Epidermal melanocyte (primary cell): ENCODE measurements around the gene SOX5.
A peak's percentile ranks its signal among the peaks of the same experiment; 100 is the strongest.
"Not testable (repeated sequence)": the region's sequence is repeated elsewhere in the genome, so short reads cannot be mapped to it uniquely, and the experiment has no call there.

Experiments
- DNase-seq: peaks from one replicate; pipeline ENCODE4 v3.0.0; 2011; ENCODE audit warnings: low spot score; ENCODE audit not compliant: insufficient read length

The SOX5 gene

DNA sequence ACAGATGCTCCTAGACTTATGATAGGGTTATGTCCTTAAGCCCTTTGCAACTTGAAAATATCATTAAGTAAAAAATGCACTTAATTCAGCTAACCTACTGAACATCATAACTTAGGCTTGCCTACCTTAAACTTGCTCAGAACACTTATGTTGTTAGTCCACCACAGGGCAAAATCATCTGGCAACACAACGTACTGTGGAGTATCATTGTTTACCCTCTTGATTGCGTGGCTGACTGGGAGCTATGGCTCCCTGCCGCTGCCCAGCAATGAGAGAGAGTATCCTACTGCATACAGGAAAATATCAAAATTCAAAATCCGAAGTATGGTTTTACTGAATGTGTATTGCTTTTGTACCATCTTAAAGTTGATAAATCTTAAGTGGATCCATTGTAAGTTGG, 105.5 kb downstream of the SOX5 start:
- no peak for DNase-seq

- no peak for DNase-seq
These were observed 115.4 kb downstream of the SOX5 start for GRCh38 chr12:23834076-23834475.

GRCh38 chr12:23831739-23832138, 117.7 kb downstream of the SOX5 start:
- DNase-seq = no peak

- DNase-seq = no peak
These were observed 119.3 kb downstream of the SOX5 start for GRCh38 chr12:23830210-23830609.

DNA sequence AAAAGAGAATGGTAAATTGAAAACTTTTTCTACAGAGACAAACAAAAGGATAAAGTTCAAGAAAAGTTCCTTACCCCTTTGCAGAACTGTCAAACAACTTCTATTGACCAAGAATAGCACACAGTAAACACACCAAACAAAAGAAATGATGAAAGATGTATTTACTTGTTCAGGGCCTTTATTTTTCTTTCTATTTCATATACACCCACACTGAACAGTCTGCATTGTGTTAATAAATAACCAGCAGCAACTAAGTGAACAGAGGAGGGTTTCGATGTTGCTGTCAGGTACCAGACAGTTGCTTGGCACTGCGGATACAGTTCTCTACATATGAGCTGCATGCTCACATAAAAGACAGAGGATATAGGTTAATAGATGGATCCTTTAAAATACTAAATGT, 122.1 kb downstream of the SOX5 start:
- DNase-seq = no peak

DNA sequence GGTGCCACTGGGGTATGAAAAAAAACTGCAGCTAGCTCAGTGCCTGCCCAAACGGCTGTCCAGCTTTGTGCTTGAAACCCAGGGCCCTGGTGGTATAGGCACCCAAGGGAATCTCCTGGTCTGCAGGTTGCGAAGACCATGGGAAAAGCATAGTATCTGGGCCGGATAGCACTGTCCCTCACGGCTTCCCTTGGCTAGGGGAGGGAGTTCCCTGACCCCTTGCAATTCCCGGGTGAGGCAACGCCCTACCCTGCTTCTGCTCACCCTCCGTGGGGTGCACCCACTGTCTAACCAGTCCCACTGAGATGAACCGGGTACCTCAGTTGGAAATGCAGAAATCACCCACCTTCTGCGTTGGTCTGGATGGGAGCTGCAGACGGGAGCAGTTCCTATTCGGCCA, 124.3 kb downstream of the SOX5 start:
- not testable (repeated sequence) for DNase-seq

DNA sequence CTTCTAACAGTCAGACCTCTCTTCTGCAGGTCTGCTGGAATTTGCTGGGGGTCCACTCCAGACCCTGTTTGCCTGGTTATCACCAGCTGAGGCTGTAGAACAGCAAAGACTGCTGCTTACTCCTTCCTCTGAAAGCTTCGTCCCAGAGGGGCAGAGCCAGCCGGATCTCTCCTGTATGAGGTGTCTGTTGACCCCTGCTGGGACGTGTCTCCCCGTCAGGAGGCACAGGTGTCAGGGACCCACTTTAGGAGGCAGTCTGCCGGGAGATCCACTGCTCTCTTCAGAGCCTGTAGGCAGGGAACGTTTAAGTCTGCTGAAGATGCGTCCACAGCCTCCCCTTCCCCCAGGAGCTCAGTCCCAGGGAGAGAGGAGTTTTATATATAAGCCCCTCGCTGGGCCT, 125.1 kb downstream of the SOX5 start:
- DNase-seq = no peak

GRCh38 chr12:23822883-23823282, 126.6 kb downstream of the SOX5 start:
- not testable (repeated sequence) for DNase-seq

GRCh38 chr12:23817345-23817744, 132.1 kb downstream of the SOX5 start:
- DNase-seq = no peak

- DNase-seq = no peak
These were observed 133.0 kb downstream of the SOX5 start for GRCh38 chr12:23816394-23816851.

DNA sequence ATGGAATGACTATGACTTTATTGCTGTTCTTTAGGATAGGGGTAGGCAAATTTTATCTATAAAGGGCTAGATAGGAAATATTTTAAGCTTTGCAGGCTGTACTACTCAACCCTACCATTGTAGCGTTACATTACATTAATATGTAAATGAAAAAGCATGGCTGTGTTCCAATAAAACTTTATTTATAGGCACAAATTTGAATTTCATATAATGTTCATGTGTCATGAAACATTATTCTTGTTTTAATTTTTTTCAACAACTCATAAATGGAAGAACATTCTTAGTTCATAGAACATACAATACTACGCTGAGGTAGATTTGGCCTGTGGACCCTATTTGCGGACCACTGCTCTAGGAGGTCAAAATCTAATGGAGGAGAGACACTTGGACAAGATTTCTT, 133.7 kb downstream of the SOX5 start:
- DNase-seq = no peak

DNA sequence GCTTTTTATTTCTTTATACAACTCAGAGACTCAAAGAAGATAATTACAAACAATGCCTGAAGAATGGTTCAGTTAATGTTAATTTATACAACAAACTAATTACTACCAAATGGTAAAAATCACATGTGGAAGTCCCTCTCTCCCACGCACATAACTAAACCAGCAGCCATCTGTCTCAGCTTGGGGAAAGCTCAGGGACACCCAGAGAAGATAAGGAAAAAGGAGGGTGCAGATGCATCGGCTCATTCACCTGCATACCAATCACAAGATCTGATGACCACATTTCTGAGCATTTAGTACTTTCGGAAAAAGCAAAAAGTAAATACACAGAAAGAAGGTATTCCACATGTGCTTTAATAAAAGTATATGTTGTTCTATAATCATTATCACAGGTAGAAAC, 136.3 kb downstream of the SOX5 start:
- DNase-seq = no peak

DNA sequence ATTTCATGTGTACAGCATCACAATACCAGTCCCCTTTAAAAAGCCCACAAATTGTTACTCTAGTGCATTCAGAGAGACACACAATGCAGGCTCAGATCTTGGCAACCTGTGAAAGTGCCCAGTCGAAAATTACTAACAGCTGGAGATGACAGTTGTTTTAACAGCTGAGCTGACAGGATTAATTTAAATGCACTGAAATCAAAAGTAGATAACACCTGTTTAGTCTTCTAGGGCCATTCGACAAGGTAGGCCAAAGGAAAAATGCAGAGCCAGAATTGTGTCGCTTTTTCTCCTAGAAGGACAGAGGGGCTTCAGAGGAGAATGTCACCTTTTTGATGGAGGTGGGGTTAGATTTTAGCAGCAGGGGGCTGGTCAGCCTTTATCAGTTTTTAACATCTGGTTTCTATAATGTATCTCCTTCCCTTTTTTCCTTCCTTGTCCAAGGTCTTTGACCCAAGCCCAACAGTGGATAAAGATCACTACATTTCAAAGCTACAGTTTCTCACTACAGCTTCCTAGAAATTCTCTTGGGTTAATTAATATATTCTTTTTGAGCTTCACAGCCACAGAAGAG, 139.1 kb downstream of the SOX5 start:
- no peak for DNase-seq

DNA sequence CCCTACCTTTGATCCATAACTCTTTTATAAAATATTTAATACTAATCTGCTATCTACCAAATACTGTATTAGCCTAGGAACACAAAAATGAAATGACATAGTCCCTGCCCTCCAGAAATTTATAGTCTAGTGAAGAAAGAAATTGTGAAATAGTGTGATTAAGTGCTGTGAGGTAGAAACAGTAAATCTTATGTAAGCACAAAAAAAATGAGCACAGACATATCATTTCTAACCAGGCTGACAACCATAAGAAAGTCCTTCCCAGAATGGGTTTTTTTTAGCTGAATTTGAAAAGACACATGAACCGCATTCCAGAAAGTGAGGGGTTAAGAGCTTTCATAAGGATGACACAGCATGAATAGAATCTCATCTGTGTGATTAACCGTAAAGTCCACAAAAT, 145.9 kb downstream of the SOX5 start:
- DNase-seq = no peak

- DNase-seq = no peak
These were observed 154.0 kb downstream of the SOX5 start for GRCh38 chr12:23795494-23795893.

DNA sequence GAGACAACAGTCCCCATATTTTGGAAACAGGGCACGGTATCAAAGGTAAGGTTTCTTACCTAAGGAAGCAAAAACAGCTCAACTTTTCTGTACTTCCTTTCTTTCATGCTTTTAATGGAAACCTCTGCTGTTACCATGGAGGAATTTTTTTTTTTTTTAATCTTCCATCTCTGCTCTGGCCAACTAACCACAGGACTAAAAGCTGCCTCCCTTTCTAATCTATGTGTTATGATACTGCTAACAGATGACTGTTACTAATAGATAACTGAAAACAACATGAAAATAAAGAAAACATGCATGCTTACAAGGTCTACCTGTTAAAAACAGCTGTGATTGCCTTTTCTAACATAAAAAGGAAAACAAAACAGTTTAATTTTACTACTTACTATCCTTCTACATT, 168.4 kb downstream of the SOX5 start:
- DNase-seq = no peak

GRCh38 chr12:23775208-23775607, 174.3 kb downstream of the SOX5 start:
- DNase-seq = no peak

DNA sequence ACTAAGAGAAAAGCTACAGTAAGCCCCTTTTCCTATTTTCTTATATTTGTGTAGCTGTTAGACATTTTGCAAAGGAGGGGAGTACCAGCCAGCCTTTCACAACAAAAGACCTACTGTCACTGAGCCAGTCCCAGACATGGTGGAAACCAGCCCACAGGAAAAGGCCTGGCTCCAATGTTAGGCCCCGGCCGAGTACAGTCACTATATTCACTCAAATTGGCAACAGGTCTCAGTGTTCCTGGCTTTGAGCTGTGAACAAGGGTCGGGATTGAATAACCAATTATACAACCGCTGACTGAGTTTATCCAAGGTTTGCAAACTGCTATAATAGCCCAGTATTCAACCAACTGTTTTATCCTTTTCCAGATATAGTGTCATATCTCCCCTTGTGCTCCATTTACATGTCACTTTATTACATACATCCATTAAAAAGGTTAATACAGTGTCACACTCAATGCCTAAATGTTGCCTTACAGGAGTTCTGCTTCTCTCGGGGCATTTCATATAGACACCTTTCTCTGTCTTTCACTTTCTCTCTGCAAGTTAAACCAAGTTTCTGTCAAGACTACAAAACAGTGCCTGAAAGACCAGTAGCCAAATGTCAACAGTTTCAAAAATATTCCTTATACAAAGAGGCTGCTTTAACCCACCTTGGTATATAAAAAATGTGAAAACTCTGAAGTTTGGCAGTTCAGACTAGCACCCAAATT, 178.1 kb downstream of the SOX5 start:
- peak; percentile 21 for DNase-seq

- no peak for DNase-seq
These were observed 179.1 kb downstream of the SOX5 start for GRCh38 chr12:23770202-23770938.

- no peak for DNase-seq
These were observed 181.6 kb downstream of the SOX5 start for GRCh38 chr12:23767834-23768233.

- no peak for DNase-seq
These were observed 185.7 kb downstream of the SOX5 start for GRCh38 chr12:23763724-23764123.

DNA sequence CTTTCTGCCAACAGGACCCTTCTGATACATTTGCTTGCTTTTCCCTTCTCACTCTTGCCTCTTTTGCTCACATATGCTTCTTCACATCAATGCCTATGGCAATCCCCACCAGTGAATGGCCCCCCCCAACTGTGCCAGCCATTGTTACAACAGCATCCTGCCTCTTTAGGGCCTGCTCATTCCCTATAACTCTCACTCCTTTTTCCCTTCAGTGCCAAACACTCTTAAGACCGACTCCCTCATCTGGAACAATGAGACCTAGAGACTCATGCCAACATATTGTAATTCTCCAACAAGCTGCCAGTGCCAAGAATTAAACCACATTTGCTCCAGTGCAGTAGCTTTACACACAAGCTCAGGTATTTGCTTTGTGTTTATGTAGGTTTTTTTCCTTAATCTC, 189.0 kb downstream of the SOX5 start:
- no peak for DNase-seq

GRCh38 chr12:23758608-23759007, 190.9 kb downstream of the SOX5 start:
- no peak for DNase-seq
